HG03460 (cell line): ENCODE results near the gene PCBD2.
"Not testable (repeated sequence)": the region's sequence is repeated elsewhere in the genome, so short reads cannot be mapped to it uniquely, and the experiment has no call there.

Experiments used
- ATAC-seq: cut with Tn5 transposase; IDR thresholded peaks from one replicate; pipeline ENCODE4 v1.9.1; 2021; ENCODE audit not compliant: unreplicated experiment

The PCBD2 gene

DNA sequence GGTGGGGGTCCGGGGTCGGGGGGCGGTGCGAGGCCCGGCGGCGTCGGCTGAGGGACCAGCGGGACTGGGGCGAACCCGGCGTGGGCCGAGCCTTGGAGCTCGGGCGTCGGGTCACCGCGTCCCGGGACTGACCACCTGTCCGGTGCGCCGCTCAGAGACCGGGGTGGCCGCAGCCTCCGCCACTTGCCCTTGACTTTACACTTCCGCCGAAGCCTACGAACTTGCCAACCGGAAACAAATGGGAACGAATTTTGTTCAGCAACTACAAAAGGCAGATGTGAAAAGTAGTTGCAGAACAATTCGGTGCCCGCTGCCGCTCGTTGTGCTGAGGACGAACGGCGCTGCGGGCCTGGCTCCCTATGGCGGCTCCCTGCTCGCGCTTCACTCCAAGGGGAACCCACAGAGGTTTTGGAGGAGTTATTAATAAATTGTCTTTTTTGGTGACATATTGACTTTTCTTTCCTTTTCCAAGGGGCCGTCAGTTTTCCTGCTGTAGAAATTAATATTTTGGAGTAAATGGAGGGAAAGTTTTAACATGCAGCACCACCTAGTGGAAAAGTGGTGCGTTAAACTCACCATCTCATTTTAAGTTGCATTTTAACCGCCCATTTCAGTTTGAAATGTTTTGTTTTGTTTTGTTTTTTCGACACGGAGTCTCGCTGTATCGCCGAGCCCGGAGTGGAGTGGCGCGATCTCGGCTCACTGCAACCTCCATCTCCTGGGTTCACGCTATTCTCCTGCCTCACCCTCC lies 490 bp downstream of the PCBD2 start:
- peak; percentile 30 for ATAC-seq

DNA sequence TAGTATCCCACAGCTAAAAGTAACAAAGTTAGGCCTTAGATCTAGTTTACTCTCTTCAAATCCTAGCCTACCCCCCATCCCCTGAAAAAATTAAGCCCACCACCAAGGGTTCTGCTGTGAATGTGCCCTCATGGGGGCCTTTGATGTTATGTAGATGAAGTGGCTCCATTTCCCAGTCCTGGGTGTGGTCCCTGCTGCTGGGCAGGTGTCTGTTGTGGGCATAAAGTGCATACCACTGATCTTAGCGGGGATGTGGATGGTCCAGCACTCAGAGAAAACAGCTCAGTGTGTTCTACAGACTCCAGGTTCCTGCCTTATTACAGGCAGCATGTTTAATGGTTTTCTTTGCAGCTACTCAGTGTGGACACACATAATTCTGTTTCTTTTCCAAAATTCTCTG lies 1.9 kb downstream of the PCBD2 start:
- no peak for ATAC-seq

DNA sequence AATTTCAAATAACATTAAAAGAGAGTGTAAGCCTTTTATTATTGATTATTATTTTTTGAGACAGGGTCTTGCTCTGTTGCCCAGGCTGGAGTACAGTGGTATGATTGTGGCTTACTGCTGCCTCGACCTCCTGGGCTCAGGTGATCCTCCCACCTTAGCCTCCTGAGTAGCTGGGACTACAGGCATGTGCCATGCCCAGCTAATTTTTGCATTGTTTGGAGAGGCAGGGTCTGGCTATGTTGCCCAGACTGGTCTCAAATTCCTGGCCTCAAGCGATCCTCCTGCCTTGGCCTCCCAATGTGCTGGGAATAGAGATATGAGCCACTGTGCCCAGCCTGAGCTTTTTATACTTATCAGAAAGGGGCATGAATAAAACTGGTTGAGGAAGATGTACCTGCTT lies 5.8 kb downstream of the PCBD2 start:
- ATAC-seq = not testable (repeated sequence)

DNA sequence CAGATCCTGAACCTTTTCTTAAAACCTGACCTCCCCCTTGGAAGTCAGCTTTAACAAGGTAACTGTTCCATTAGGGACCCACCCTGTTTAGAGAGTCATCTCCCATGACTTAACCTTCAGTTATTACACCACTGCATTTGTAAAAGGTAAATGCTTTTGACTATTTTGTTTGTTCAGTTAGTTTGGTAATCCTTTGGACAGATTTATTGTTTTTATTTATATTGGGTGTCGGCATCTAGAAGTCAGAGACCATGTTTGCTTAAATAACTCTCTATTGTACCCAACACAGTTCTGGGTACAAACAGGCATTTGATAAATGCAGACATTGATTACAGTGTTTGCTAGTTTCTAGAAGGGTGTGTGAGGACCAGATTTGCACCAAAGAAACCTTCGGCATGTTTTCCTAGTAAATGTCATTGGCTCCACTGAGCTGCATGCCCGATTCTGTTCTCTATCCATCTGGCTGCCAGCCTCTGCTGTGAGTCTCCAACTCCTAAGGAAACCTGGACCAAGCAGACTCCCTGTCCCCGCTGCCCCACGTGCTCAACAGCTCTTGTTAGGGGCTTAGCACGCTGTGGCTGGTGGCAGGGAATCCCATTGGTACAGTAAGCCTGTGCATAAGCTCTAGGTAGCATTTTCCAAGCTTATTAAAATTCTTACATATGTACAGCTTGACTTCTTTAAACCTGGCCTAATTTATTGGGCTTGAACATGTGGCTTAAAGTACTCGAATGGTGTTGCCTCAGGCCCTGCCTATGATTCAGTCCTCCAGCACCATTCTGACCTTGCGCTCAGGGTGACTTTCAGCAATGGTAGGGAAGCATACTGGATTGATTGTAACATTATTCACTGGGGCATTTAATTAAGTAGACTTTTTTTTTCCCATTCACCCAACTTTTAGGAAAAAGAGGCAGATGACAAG lies 6.6 kb downstream of the PCBD2 start:
- no peak for ATAC-seq

DNA sequence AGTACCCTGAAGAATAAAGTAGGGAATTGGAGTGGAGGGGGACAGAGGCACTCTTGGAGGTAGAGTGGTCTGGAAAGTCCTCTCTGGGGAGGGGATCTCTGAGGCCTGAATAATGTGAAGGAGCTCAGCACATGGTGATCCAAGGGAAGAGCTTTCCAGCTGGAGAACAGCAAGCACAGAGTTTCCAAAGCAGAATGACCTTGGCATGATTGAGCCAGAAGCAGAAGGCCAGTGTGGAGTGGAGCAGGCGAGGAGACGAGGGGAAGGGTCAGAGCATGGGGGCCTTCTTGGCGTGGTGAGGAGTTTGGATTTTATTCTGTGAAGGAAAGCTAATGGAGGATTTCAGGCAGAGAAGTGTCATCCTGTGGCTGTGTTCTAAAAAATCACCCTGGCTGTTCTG lies 8.3 kb downstream of the PCBD2 start:
- no peak for ATAC-seq

DNA sequence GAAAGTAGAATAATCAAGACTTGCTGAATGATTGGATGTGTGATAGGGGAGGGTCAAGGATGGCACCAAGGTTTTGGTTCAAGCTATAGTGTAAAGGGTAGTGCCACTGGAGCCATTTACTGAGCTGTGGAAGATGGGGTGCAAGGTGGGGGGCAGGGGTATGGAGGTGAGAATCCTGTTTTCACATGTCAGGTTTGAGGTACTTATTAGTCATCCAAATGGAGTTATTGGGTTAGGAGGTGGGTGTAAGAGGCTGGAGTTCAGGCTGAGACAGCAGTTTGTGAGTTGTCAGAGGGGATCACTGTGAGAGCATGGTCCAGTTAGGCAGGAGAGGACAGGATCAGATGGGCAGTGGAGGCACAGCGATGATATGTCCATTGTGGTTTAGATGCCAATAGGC lies 8.9 kb downstream of the PCBD2 start:
- no peak for ATAC-seq

DNA sequence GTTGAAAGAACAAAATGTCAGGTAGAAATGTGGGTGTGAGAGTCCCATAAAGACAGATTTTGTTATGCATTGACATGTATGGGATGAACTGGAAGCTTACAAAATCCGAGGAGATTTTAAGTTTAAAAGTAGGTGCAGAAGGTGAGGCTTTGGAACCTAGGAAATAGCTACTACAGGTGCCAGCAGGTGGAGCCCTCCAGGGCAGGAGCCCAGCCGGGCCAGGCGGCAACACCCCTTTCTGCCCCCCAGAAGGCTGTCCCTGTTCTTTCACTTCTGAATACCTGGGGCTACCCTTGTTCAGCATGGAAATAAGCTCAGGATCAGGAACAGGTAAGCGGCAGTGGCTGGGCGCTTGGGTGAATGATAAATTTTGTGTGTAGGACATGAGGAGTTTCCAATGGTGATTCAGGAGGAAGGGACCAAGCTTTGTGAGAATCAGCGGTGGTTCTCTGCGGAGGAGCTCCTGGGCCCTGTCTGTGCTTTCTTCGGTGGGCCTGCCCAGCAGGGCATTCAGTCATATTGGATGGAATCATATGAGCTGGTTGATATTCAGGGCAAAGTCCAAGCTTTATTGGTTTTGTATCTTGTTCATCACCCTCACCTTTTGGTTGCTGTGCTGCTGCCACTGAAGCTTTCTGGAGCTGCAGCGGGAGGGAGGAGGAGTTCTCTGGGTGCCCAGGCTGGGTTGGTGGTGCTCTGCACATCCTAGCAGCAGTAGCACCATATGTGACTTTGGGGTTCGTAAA lies 12.3 kb downstream of the PCBD2 start:
- ATAC-seq = no peak

DNA sequence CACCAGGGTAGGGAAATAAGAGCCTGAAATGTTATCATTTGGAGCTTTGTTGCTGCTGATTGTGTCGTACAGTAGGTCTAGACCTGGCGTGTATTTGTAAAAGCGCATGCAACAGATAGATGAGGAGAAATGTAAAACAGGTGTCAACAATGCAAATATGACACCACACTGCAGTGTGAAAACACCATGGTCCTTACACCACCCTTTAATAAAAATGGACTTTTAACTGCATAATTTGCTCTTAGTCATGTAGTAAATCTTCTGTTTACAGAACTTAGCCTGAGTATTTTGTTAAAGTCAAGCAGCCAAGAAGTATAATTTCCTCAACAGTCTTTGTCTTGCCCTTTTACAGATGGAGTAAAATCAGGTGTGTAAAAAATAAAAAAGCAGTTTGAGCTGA lies 13.9 kb downstream of the PCBD2 start:
- no peak for ATAC-seq

DNA sequence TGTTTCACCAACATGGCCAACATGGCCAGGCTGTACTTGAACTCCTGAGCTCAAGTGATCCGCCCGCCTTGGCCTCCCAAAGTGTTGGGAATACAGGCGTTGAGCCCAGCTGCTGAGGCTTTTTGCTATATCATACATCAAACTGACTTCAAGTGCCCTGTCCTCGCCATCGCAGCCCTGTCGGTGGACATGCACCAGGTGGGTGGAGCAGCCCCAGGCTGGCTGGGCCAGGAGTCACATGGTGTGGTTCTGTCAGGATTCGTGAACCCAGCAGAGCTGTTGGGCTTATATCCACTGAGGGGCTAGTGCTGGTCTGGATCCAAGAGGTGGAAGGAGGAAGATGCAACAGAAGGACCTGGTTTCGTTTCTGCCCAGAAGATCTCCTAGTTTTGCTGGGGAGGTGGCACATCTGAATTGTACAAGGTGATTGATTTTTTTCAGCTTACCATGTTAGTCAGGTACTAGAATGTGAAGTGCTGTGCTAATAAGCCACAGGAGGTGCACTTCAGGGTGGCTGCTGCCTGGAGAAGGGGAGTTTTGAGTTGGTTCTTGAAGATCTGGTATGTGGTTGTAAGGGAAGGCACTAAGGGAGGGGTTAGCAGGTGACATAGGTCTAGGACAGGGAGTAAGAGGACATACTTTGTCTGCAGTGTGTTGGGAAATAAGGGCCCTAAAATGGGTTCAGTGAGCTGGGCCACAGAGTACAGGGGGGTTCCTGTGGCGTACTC lies 16.1 kb downstream of the PCBD2 start:
- ATAC-seq = no peak

DNA sequence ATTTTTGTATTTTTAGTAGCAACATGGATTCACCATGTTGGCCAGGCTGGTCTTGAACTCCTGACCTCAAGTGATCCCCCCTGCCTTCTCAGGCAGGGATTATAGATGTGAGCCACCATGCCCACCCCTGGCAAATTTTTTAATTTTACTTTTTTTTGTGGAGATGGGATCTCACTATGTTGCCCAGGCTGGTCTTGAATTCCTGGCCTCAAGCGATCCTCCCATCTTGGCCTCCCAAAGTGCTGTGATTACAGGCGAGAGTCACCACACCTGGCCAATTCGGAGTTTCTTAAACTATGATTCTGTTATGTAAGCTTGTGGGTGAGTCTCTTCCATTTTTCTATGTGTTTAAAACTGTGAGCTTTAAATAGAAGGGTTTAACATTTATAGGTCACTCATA lies 27.6 kb downstream of the PCBD2 start:
- ATAC-seq = no peak

DNA sequence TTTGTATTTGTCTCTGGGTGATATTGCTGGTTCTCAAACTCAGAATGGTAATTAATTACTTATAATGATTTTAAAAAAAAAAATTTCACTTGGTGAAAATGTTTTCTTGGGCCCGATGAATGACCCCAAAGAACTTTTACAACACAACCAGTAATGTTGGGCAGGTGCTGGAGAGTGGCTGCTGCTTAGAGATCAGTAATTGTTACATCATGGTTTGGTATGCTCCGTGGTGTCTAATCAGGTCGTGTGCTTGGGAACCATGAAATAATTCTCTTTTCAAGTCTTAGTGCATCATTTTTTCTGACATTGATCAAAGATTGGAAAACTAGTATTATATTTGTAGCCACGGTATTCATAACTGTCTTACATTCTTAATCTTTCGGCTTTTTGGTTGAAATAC lies 29.3 kb downstream of the PCBD2 start:
- ATAC-seq = no peak

DNA sequence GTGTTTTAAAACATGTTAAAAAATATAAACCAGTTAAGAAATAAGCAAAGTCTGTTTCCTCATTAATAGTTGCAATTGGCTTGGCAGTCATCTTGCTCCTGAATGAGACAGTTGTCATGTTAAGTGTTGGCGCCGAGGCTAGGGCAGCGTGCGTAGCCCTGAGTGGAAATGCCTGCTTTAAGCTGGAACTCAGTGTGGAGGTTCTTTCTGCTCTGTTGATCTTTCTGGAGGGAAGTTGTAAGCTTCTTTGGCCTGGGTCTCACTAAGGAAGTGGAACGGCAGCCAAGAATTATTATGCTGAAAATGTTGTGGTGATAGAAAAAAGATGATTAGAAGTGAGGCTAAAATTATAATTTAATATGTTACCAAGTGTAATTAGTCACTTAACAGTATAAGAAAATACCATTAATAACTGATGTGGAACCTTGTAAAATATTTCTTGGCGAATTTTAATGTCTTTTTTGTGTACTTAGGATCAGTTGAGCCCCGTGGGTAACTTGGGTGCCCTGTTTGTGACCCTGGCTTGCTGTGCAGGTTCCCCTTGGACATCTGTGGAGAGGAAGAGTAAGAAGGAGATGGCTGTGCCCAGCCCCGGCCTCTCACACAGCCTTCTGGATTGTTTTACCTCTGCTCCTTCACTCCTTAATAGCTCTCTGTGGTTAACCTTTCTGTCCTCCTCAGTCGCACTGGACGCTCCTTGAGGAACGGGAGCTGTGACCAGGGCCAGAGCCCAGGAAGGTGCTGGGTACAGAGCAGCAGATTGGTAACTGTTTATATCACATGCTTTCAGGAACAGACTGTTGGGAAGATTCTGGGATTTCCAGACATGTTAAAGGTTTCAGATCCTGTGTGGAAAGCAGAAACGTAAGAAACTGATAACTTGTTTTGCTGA lies 31.0 kb downstream of the PCBD2 start:
- ATAC-seq = no peak

DNA sequence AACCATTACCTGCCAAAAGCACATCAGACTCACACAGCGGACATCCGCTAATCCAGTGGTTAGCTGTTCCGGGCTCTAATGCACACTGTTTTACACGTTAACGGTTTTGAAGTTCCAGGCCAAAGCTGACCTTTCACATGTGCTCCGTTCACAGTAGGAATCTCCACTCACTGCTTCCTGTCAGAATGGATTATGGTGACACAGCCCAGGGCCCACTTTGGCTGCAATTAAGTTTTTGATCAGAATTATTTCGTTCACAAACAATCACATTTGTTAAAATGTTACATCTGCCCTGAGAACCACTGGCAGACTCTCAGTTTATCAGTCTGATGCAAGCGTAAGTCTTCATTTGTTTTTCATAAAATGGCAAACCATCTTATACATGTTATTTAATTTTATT lies 32.6 kb downstream of the PCBD2 start:
- ATAC-seq = no peak

DNA sequence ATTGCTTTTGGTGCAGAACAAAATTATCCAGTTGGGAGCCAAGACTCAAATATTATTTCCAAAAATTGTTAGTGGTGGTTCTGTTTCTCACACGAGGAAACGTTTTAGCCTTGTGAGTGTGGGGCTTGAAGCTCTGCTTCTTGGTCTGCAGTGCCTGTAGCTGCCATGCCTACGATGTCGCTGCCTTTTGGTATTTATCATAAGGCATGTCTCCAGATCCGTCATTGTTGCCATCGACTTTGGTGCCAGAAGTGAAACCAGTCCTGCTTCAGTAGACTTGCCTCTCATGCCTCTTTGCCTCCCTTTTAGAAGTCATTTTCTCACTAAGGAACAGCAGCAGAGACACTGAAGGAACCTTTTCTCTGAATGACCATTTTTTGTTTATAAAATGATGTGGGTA lies 33.1 kb downstream of the PCBD2 start:
- ATAC-seq = no peak

DNA sequence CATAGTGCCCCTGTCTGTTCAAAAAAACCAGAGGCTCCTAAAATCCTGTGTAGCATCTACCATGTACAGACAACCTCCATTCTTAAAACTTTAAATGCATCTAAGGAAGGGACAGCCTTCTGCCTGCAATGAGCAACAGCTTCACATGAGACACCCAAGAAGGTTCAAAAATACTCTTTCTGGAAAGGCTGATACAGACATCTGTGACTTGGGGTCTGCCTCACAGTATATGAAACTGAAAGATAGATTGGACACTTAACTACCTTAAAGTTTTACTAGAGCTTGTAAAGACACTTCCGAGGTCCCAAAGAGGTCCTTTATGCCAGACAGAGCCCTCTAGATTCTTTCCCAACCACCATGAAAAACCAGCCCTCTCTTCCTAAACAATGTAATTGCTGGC lies 34.6 kb downstream of the PCBD2 start:
- ATAC-seq = no peak

DNA sequence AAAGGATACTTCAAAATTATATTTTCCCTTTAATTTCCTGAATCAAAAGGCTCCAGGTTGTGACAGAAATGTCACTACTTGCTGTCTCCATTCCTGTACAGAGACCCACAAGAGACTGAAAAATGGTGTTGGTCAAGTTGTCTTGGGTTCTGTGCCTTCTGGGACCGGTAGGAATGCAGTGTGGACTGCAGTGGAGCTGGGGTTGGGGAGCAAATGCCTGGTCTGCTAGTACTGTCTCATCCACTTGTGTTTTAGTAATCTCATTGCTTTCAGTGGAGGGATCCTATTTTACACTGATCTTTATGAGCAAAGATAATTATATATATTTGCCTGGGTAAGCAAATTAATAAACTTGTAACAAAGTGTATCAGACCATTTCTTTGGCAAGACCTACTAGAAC lies 38.6 kb downstream of the PCBD2 start:
- no peak for ATAC-seq

DNA sequence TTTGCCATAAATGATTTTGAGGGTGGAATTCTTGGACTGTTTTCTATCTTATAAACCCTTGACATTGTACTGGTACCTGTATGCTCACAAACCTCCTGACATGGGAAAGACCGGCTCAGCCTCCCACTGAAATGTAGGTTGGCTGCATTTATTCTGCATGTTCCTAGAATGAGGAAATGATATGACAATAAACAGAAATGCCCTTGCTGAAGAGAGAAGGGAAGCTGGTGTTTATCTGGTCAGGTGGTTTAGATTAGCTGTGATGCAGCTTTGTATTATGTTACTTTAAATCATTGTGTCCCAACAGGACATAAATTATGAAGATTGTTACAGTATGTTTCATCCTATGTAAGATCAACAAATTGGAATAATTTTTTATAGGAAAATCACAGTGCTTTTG lies 39.7 kb downstream of the PCBD2 start:
- no peak for ATAC-seq

DNA sequence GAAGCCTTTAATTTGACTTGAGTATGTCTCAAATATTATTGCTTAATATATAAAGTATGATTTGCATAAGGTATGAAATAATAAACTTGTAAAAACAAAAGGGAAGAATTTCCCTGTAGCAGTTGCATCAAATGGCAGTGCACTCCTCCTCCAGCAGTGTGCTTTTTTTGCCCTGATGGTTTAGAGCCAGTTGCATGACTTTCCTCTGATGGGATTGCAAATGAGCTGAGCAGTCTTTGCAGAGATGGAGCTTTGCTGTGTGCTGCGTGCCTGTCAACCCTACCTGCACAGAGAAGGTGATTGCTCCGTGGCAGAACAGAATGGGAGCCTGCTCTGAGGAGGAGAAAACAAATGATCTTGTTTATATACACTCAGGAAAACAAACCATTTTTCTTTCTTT lies 40.1 kb downstream of the PCBD2 start:
- no peak for ATAC-seq

DNA sequence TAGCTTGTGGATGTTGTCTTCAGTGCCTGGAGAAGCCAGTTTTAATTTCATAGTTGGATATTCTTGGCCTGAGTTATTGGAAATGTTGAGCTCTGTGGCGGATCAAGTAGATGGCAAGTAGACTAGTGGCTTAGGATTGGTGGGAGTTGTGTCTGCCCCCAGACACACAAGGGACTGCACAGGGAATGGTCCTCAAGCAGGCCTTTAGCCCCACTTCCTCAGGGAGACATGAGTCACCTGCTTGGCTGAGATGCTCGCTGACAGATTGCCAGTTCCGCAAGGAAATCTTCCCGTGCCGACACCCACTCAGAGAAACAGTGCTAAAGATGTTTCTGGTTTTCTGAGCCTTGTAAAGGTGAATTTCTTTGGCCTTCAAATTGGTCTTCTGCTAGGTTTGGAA lies 44.0 kb downstream of the PCBD2 start:
- no peak for ATAC-seq

DNA sequence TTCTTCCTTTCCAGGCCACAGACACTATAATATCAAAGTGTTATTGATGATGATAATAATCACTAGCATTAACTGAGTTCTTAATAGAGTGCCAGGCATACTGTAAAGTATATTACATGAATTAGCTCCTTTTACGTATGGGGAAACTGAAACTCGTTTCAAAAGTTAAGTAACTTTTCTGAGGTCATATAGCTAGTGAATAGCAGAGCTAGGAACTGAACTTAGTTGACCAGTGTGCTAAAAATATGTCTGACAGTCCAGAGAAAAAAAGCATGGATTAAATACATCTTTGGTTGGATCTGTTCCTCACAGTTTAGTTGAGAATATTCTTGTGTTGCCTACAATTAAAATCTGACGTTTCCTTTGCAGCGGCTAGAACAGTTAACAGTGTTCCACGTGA lies 44.4 kb downstream of the PCBD2 start:
- ATAC-seq = no peak
